ENCODE measurements around the gene HBP1. TPM values are rescaled to one million over a fixed set of nuclear protein-coding genes. Genes with fewer than 3 reads are reported as not detected.

The HBP1 gene
- total and polyA plus RNA-seq, 2 experiments from 2014 or later = 55.1 to 66.0 TPM

- H3K9me3 ChIP-seq (ENCODE audit: low read depth) = no peaks in the 10 kb centered on the region
- no peak overlapping the region for H3K4me3 ChIP-seq
- H3K27me3 ChIP-seq = no peaks in the 10 kb centered on the region
- H3K36me3 ChIP-seq = peaks cover 6% of the 10 kb centered on the region
- no peak for TF ChIP-seq CTCF (IDR thresholded peaks at IDR 0.05; ENCODE audit: low read depth, low read length)
- no peaks in the 10 kb centered on the region for H3K4me1 ChIP-seq (ENCODE audit: low read depth)
- no peak for DNase-seq (ENCODE audit: low read depth in 1 of 2, low spot score in 1 of 2)
- H3K27ac ChIP-seq = no peak overlapping the region
These were observed 79.9 kb downstream of the HBP1 start for GRCh38 chr7:107248551-107249316.

- no peaks in the 10 kb centered on the region for H3K27me3 ChIP-seq
- no peak for DNase-seq (ENCODE audit: low read depth in 1 of 2, low spot score in 1 of 2)
- peaks cover 6% of the 10 kb centered on the region for H3K36me3 ChIP-seq
- TF ChIP-seq CTCF (IDR thresholded peaks at IDR 0.05; ENCODE audit: low read depth, low read length) = no peak
- no peaks in the 10 kb centered on the region for H3K9me3 ChIP-seq (ENCODE audit: low read depth)
- no peak overlapping the region for H3K4me3 ChIP-seq
- H3K4me1 ChIP-seq (ENCODE audit: low read depth) = no peaks in the 10 kb centered on the region
- no peak overlapping the region for H3K27ac ChIP-seq
These were observed 83.2 kb downstream of the HBP1 start for GRCh38 chr7:107251963-107252362.

Other genes with a start within 250 kb of the HBP1 start
- gene PRKAR2B, start 124.3 kb upstream of the HBP1 start, total RNA-seq = 42.3 and 56.3 TPM in 2 replicates
- 70.4 and 75.7 TPM in 2 replicates for gene PRKAR2B, start 124.3 kb upstream of the HBP1 start, polyA plus RNA-seq